Nephron progenitor cell (in vitro differentiated cells): ENCODE data around the gene EFNA4.

Source experiments
- DNase-seq: peaks from one replicate; pipeline ENCODE4 v3.0.0; 2021
- H3K27ac Mint-ChIP-seq: 2 replicates; pipeline ENCODE4 v1.8.0; 2021; ENCODE audit warnings: mild to moderate bottlenecking, moderate library complexity, mixed read lengths
- H3K27me3 Mint-ChIP-seq: 2 replicates; pipeline ENCODE4 v1.8.0; 2021; ENCODE audit warnings: mild to moderate bottlenecking, low read depth, mixed read lengths; ENCODE audit not compliant: poor library complexity
- H3K36me3 Mint-ChIP-seq: 2 replicates; pipeline ENCODE4 v1.8.0; 2021; ENCODE audit warnings: low read depth, mixed read lengths
- H3K4me1 Mint-ChIP-seq: 2 replicates; pipeline ENCODE4 v1.8.0; 2021; ENCODE audit warnings: mixed read lengths
- H3K4me3 Mint-ChIP-seq: 2 replicates; pipeline ENCODE4 v1.8.0; 2021; ENCODE audit warnings: mild to moderate bottlenecking, moderate library complexity, mixed read lengths
- H3K9me3 Mint-ChIP-seq: 2 replicates; pipeline ENCODE4 v1.8.0; 2021; ENCODE audit warnings: mild to moderate bottlenecking, moderate library complexity, mixed read lengths
- CTCF ChIP-seq: fragments of 200-600 bp; sonication (generic); IDR thresholded peaks from 2 replicates; pipeline ENCODE4 v1.5.0; 2021; ENCODE audit warnings: antibody characterized with exemption

Gene EFNA4

GRCh38 chr1:155064111-155064831 is 731 bp downstream of the EFNA4 start:
- TF ChIP-seq CTCF: no peak
- peak; percentile 66 for DNase-seq
- Mint-ChIP-seq H3K36me3 (peaks cover 21% of the 10 kb centered on the region), H3K4me1 (peaks cover 63% of the 10 kb centered on the region), H3K4me3 (peak overlapping the region; percentile 96), H3K27me3 (peaks cover 19% of the 10 kb centered on the region), H3K9me3 (no peaks in the 10 kb centered on the region), H3K27ac (peak overlapping the region; percentile 93)

- H3K36me3 Mint-ChIP-seq: peaks cover 21% of the 10 kb centered on the region
- TF ChIP-seq CTCF: no peak
- H3K27ac Mint-ChIP-seq: no peak overlapping the region
- peak overlapping the region; percentile 96 for H3K4me3 Mint-ChIP-seq
- peaks cover 19% of the 10 kb centered on the region for H3K27me3 Mint-ChIP-seq
- H3K9me3 Mint-ChIP-seq: no peaks in the 10 kb centered on the region
- no peak for DNase-seq
- peaks cover 67% of the 10 kb centered on the region for H3K4me1 Mint-ChIP-seq
Measured at GRCh38 chr1:155064832-155065429, 1.4 kb downstream of the EFNA4 start.

GRCh38 chr1:155066777-155067176 is 3.2 kb downstream of the EFNA4 start:
- H3K4me1 Mint-ChIP-seq: peaks cover 73% of the 10 kb centered on the region

GRCh38 chr1:155068599-155068998 is 5.1 kb downstream of the EFNA4 start:
- no peak overlapping the region for H3K4me3 Mint-ChIP-seq
- peaks cover 11% of the 10 kb centered on the region for H3K27me3 Mint-ChIP-seq
- peak overlapping the region; percentile 41 for H3K27ac Mint-ChIP-seq
- no peak for TF ChIP-seq CTCF
- H3K4me1 Mint-ChIP-seq: peaks cover 68% of the 10 kb centered on the region
- no peak for DNase-seq
- no peaks in the 10 kb centered on the region for H3K9me3 Mint-ChIP-seq
- H3K36me3 Mint-ChIP-seq: peaks cover 21% of the 10 kb centered on the region

More at GRCh38 chr1:155066777-155067176, 3.2 kb downstream of the EFNA4 start:
- Mint-ChIP-seq H3K36me3 (peaks cover 21% of the 10 kb centered on the region), H3K27me3 (peaks cover 16% of the 10 kb centered on the region), H3K4me3 (no peak overlapping the region), H3K27ac (no peak overlapping the region), H3K9me3 (no peaks in the 10 kb centered on the region)
- DNase-seq: no peak
- no peak for TF ChIP-seq CTCF

- Mint-ChIP-seq H3K36me3 (peaks cover 21% of the 10 kb centered on the region), H3K4me1 (peaks cover 62% of the 10 kb centered on the region), H3K27ac (no peak overlapping the region), H3K9me3 (no peaks in the 10 kb centered on the region), H3K27me3 (peaks cover 13% of the 10 kb centered on the region), H3K4me3 (peak overlapping the region; percentile 42)
- no peak for DNase-seq
- TF ChIP-seq CTCF: no peak
Measured at GRCh38 chr1:155069551-155070157, 6.1 kb downstream of the EFNA4 start.
